OCI-LY3 (cell line): ENCODE measurements around the gene CROCC2.

Experiments
- H2AFZ ChIP-seq: fragments of 200-600, 300-600 bp; shearing (Covaris generic); 2 replicates; pipeline ENCODE4 v1.6.0; 2014; ENCODE audit warnings: antibody characterized with exemption, low read depth, low read length
- H3K27ac ChIP-seq: fragments of 200-600, 300-600 bp; sonication (generic); 2 replicates; pipeline ENCODE4 v1.5.1; 2014; ENCODE audit warnings: mild to moderate bottlenecking, low read length, moderate library complexity, mixed read lengths
- H3K27me3 ChIP-seq: fragments of 200-600, 300-600 bp; sonication (generic); 2 replicates; pipeline ENCODE4 v1.6.1; 2014; ENCODE audit warnings: low read depth, low read length, mixed read lengths
- H3K36me3 ChIP-seq: fragments of 200-600, 300-600 bp; sonication (generic); replicated peaks from 2 replicates; pipeline ENCODE3; 2014; ENCODE audit warnings: low read depth, low read length, mixed read lengths
- H3K4me1 ChIP-seq: fragments of 300-600, 200-600 bp; sonication (generic); 2 replicates; pipeline ENCODE4 v1.6.1; 2014; ENCODE audit warnings: low read length, mixed read lengths
- H3K4me2 ChIP-seq: fragments of 200-600, 300-600 bp; sonication (generic); 2 replicates; pipeline ENCODE4 v1.6.1; 2014; ENCODE audit warnings: low read length, mixed read lengths
- H3K4me3 ChIP-seq: fragments of 300-600, 200-600 bp; sonication (generic); 2 replicates; pipeline ENCODE4 v1.5.1; 2014; ENCODE audit warnings: antibody characterized with exemption, mild to moderate bottlenecking, low read length, moderate library complexity
- H3K79me2 ChIP-seq: fragments of 300-600, 200-600 bp; shearing (Covaris generic); 2 replicates; pipeline ENCODE4 v1.6.1; 2014; ENCODE audit warnings: mild to moderate bottlenecking, low read length, mixed read lengths
- H3K9ac ChIP-seq: fragments of 300-600, 200-600 bp; shearing (Covaris generic); 2 replicates; pipeline ENCODE4 v1.6.0; 2014; ENCODE audit warnings: mild to moderate bottlenecking, low read length, moderate library complexity
- H3K9me3 ChIP-seq: fragments of 200-600, 300-600 bp; shearing (Covaris generic); 2 replicates; pipeline ENCODE4 v1.6.1; 2014; ENCODE audit warnings: low read length, mixed read lengths; ENCODE audit not compliant: insufficient read depth
- H4K20me1 ChIP-seq: fragments of 200-600, 300-600 bp; sonication (generic); 2 replicates; pipeline ENCODE4 v1.6.1; 2016; ENCODE audit warnings: low read length, mixed read lengths; ENCODE audit not compliant: insufficient read depth
- CTCF ChIP-seq: fragments of 200-600, 300-600 bp; sonication (generic); IDR thresholded peaks from 2 replicates; pipeline ENCODE4 v1.5.1; 2014; ENCODE audit warnings: antibody characterized with exemption, low read length, low read depth
- EZH2phosphoT487 ChIP-seq: fragments of 200-600 bp; shearing (Covaris generic); IDR thresholded peaks from 2 replicates; pipeline ENCODE4 v1.6.1; 2018; ENCODE audit warnings: antibody characterized with exemption, mixed run types, low read depth

CROCC2 gene

DNA sequence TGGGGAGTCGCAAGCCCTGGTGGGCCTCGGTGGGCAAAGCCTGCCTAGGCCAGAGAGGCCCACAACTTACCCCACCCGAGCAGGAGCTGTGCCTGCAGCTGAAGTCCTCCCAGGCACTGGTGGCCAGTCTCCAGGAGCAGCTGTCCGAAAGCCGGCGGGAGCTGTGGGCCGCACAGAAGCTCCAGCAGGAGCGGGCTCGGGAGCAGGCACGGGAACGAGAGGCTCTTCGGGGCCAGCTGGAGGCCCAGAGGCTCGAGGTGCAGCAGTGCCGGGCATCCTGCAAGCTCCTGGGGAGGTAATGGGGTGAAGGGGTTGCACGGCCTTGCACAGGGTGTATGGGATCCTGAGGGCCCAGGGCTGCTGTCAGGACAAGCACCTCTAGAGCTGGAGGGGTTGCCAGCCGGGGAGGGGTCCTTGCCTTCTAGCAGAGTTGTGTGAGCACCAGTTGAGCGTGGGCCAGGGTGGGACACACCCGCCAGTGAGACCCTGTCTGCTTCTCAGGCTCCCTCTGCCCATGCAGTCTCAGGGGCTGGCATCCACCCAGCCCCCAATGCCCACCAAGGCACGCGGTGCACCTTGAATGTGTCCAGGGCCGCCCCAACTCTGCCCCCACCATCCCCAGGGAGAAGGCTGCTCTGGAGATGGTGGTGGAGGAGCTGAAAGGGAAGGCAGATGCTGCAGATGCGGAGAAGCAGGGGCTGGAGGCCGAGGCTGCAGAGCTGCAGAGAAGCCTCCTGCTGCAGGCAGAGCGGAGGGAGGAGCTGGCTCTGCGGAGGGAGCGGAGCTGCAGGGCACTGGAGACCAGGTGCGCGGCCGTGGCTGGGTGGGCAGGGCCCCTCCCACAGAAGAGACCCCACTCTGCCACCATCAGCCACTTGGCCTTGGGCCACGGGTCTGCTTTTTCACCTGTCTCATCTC lies 27.2 kb downstream of the CROCC2 start:
- H3K4me2 ChIP-seq, result no peak overlapping the region
- H3K4me1 ChIP-seq, result no peaks in the 10 kb centered on the region
- no peak overlapping the region for H2AFZ ChIP-seq
- no peaks in the 10 kb centered on the region for H3K79me2 ChIP-seq
- no peak overlapping the region for H3K27ac ChIP-seq
- no peak overlapping the region for H3K9ac ChIP-seq
- H3K36me3 ChIP-seq, result no peaks in the 10 kb centered on the region
- no peaks in the 10 kb centered on the region for H3K9me3 ChIP-seq
- TF ChIP-seq CTCF (no peak), EZH2phosphoT487 (no peak)
- peaks cover 3% of the 10 kb centered on the region; the same call in 1 of the 2 replicates for H3K27me3 ChIP-seq
- H3K4me3 ChIP-seq, result no peak overlapping the region
- no peaks in the 10 kb centered on the region for H4K20me1 ChIP-seq

DNA sequence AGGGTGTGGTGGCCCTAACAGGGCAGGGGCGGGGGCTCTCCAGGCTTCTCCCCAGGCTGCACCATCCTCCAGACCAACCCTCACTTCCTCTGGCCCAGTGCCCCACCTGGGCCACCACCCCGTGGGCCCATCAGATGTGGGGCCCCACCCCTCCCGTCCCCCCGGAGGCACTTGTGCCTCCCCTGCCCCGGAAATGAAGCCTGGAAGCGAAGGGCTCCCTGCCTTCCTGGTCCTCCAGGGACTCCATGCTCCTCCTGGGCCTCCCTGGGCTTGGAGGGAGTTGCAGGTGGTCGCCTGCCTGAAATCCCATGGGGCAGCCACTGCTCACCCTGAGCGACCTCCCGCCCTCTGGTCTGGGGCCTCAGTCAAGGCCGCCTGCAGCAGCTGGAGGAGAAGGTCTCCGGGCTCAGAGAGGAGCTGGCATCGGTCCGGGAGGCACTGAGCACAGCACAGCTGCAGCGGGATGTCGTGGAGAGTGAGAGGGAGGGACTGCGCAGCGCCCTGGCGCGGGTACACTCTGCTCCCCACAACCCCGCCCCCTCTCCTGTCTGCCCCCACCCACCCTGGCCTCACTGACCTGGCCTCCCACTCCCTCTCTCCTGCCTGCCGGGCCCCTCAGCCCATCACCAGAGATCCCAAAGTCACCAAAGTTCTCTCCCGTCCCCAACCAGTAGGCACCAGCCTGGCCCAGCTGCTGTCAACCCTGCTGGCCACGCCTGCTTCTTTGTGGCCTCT lies 28.0 kb downstream of the CROCC2 start:
- H2AFZ ChIP-seq, result no peak overlapping the region
- H3K27ac ChIP-seq, result no peak overlapping the region
- H3K9ac ChIP-seq, result no peak overlapping the region
- H3K4me1 ChIP-seq, result no peaks in the 10 kb centered on the region
- no peaks in the 10 kb centered on the region for H4K20me1 ChIP-seq
- H3K4me2 ChIP-seq, result no peak overlapping the region
- no peaks in the 10 kb centered on the region for H3K9me3 ChIP-seq
- no peak overlapping the region for H3K4me3 ChIP-seq
- H3K36me3 ChIP-seq, result no peaks in the 10 kb centered on the region
- TF ChIP-seq CTCF, result no peak
- no peak for TF ChIP-seq EZH2phosphoT487
- H3K27me3 ChIP-seq, result peaks cover 5% of the 10 kb centered on the region; the same call in 1 of the 2 replicates
- H3K79me2 ChIP-seq, result no peaks in the 10 kb centered on the region

DNA sequence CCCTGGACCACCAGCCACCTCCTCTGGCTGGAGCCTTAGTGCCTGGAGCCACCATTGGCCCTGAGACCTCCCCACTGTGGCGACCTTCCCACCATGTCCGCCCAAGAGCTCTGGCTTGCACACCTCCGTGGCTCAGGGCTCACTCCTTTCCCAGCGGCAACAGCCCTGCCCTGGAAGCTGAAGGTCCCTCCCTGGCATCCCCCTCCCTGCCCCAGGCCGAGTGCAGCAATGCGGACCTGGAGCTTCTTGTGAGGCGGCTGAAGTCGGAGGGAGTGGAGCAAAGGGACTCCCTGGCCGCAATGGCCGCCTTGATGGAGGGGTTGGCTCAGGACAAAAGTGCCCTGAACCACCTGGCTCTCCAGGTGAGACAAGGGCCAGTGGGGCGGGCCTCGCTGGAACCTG lies 28.6 kb downstream of the CROCC2 start:
- H3K4me2 ChIP-seq, result no peak overlapping the region
- TF ChIP-seq EZH2phosphoT487, result no peak
- TF ChIP-seq CTCF, result no peak
- H3K4me1 ChIP-seq, result no peaks in the 10 kb centered on the region
- H3K9ac ChIP-seq, result no peak overlapping the region
- no peaks in the 10 kb centered on the region for H3K36me3 ChIP-seq
- no peak overlapping the region for H2AFZ ChIP-seq
- no peaks in the 10 kb centered on the region for H3K9me3 ChIP-seq
- H4K20me1 ChIP-seq, result no peaks in the 10 kb centered on the region
- H3K27me3 ChIP-seq, result peaks cover 5% of the 10 kb centered on the region; the same call in 1 of the 2 replicates
- H3K4me3 ChIP-seq, result no peak overlapping the region
- no peaks in the 10 kb centered on the region for H3K79me2 ChIP-seq
- H3K27ac ChIP-seq, result no peak overlapping the region
